ENCODE results near the gene AGXT2. TPM values are rescaled to one million over a fixed set of nuclear protein-coding genes. Genes with fewer than 3 reads are reported as not detected.

Gene AGXT2
- total and polyA plus RNA-seq, 4 donors: 49.4 to 67.9 (median 50.6) TPM

DNA sequence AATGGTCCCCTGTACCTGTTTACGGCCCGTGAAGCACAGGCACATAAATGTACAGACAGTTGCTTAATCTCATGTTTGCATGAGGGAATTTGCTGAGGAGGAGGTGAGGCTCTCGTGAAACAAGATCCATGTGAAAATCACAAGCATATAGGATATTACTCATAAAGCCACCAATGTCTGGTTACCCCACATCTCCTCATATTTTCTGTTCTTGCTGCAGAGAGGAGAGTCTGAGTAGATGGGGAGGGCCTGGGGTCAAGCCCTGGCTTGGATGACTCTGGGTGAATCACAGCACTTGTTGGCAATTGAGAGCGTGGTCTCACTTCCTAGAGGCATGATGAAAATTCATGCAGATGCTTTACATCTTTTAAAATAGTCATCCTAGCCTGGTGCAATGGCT, 975 bp downstream of the AGXT2 start:
- Histone ChIP-seq H3K9me3 (ENCODE audit: control insufficient read depth in 4 of 4, low read length in 3 of 4) (no peaks in the 10 kb centered on the region), H3K9ac (ENCODE audit: low read depth in 1 of 2, low read length in 2 of 2) (peak overlapping the region; percentile 42 to 49), H3K4me1 (ENCODE audit: control insufficient read depth in 4 of 4, insufficient read depth in 4 of 4, low read length in 3 of 4) (peaks cover 8 to 52% (median 41%) of the 10 kb centered on the region in 4 donors), H3K27me3 (ENCODE audit: control insufficient read depth in 4 of 4, insufficient read depth in 4 of 4, low read length in 3 of 4) (no peaks in the 10 kb centered on the region), H3K27ac (ENCODE audit: low read depth in 1 of 2, low read length in 2 of 2) (peak overlapping the region; percentile 4 to 53), H3K4me3 (ENCODE audit: low read depth in 1 of 3, low read length in 3 of 3) (peak overlapping the region; percentile 51 to 85 (median 65)), H3K36me3 (ENCODE audit: control insufficient read depth in 4 of 4, insufficient read depth in 3 of 4, low read depth in 1 of 4, low read length in 3 of 4) (peaks cover 0 to 5% (median 0%) of the 10 kb centered on the region in 4 donors)
- DNase-seq (ENCODE audit: low spot score): no peak
- TF ChIP-seq NR2F2 (IDR thresholded peaks at IDR 0.05): no peak
- TF ChIP-seq, protein P1, sequence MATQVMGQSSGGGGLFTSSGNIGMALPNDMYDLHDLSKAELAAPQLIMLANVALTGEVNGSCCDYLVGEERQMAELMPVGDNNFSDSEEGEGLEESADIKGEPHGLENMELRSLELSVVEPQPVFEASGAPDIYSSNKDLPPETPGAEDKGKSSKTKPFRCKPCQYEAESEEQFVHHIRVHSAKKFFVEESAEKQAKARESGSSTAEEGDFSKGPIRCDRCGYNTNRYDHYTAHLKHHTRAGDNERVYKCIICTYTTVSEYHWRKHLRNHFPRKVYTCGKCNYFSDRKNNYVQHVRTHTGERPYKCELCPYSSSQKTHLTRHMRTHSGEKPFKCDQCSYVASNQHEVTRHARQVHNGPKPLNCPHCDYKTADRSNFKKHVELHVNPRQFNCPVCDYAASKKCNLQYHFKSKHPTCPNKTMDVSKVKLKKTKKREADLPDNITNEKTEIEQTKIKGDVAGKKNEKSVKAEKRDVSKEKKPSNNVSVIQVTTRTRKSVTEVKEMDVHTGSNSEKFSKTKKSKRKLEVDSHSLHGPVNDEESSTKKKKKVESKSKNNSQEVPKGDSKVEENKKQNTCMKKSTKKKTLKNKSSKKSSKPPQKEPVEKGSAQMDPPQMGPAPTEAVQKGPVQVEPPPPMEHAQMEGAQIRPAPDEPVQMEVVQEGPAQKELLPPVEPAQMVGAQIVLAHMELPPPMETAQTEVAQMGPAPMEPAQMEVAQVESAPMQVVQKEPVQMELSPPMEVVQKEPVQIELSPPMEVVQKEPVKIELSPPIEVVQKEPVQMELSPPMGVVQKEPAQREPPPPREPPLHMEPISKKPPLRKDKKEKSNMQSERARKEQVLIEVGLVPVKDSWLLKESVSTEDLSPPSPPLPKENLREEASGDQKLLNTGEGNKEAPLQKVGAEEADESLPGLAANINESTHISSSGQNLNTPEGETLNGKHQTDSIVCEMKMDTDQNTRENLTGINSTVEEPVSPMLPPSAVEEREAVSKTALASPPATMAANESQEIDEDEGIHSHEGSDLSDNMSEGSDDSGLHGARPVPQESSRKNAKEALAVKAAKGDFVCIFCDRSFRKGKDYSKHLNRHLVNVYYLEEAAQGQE (IDR thresholded peaks at IDR 0.05): no peak
- no peak for TF ChIP-seq SP1 (IDR thresholded peaks at IDR 0.05)
- 43% methylated on average over 4 of the region's 4 CpGs for WGBS

DNA sequence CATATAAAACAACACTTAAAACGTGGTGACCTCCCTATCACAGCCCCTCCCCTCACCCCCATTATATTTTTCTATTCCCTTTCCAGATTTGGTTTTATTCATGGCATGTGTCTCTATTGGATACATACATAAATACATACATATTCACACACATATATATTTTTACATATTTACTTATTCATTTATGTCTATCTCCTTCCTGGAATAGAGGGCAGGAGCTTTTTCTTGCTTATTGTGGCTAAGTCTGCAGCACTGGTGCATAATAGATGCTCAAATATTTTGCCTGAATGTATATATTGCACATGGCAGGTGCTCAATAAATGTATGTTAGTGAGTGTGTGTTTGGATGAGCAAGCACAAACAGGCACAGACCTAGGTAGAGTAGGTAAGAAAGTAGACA, 2.5 kb downstream of the AGXT2 start:
- peak overlapping the region in 1 of 3 donors; percentile 35 for H3K4me3 ChIP-seq (ENCODE audit: low read depth in 1 of 3, low read length in 3 of 3)
- H3K9ac ChIP-seq (ENCODE audit: low read depth in 1 of 2, low read length in 2 of 2): no peak overlapping the region
- H3K36me3 ChIP-seq (ENCODE audit: control insufficient read depth in 4 of 4, insufficient read depth in 3 of 4, low read depth in 1 of 4, low read length in 3 of 4): peaks cover 0 to 5% (median 0%) of the 10 kb centered on the region in 4 donors
- H3K4me1 ChIP-seq (ENCODE audit: control insufficient read depth in 4 of 4, insufficient read depth in 4 of 4, low read length in 3 of 4): peaks cover 8 to 46% (median 29%) of the 10 kb centered on the region in 4 donors
- 21% methylated on average over 1 of the region's 1 CpG for WGBS
- H3K9me3 ChIP-seq (ENCODE audit: control insufficient read depth in 4 of 4, low read length in 3 of 4): no peaks in the 10 kb centered on the region
- no peak overlapping the region for H3K27ac ChIP-seq (ENCODE audit: low read depth in 1 of 2, low read length in 2 of 2)
- no peak for DNase-seq (ENCODE audit: low spot score)
- H3K27me3 ChIP-seq (ENCODE audit: control insufficient read depth in 4 of 4, insufficient read depth in 4 of 4, low read length in 3 of 4): no peaks in the 10 kb centered on the region
- TF ChIP-seq RXRA (IDR thresholded peaks at IDR 0.05) (no peak), YY1 (IDR thresholded peaks at IDR 0.05) (no peak), JUND (IDR thresholded peaks at IDR 0.05) (no peak), EGR1 (IDR thresholded peaks at IDR 0.05; ENCODE audit: low read depth in 2 of 2) (no peak), RAD21 (IDR thresholded peaks at IDR 0.05) (no peak), GABPA (IDR thresholded peaks at IDR 0.05 in 1 of 2, conservative IDR thresholded peaks at IDR 0.05 in 1 of 2) (no peak), HNF4G (IDR thresholded peaks at IDR 0.05) (no peak), FOXA1 (IDR thresholded peaks at IDR 0.05) (no peak), NR2F2 (IDR thresholded peaks at IDR 0.05) (no peak), TAF1 (conservative IDR thresholded peaks at IDR 0.05) (no peak)
- TF ChIP-seq, protein P2, sequence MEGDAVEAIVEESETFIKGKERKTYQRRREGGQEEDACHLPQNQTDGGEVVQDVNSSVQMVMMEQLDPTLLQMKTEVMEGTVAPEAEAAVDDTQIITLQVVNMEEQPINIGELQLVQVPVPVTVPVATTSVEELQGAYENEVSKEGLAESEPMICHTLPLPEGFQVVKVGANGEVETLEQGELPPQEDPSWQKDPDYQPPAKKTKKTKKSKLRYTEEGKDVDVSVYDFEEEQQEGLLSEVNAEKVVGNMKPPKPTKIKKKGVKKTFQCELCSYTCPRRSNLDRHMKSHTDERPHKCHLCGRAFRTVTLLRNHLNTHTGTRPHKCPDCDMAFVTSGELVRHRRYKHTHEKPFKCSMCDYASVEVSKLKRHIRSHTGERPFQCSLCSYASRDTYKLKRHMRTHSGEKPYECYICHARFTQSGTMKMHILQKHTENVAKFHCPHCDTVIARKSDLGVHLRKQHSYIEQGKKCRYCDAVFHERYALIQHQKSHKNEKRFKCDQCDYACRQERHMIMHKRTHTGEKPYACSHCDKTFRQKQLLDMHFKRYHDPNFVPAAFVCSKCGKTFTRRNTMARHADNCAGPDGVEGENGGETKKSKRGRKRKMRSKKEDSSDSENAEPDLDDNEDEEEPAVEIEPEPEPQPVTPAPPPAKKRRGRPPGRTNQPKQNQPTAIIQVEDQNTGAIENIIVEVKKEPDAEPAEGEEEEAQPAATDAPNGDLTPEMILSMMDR (IDR thresholded peaks at IDR 0.05; ENCODE audit: low read depth, low read length, missing input control): no peak
- TF ChIP-seq, protein P1 (IDR thresholded peaks at IDR 0.05): no peak
- TF ChIP-seq, protein P3, sequence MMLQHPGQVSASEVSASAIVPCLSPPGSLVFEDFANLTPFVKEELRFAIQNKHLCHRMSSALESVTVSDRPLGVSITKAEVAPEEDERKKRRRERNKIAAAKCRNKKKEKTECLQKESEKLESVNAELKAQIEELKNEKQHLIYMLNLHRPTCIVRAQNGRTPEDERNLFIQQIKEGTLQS (IDR thresholded peaks at IDR 0.05): no peak
- TF ChIP-seq, protein P4, sequence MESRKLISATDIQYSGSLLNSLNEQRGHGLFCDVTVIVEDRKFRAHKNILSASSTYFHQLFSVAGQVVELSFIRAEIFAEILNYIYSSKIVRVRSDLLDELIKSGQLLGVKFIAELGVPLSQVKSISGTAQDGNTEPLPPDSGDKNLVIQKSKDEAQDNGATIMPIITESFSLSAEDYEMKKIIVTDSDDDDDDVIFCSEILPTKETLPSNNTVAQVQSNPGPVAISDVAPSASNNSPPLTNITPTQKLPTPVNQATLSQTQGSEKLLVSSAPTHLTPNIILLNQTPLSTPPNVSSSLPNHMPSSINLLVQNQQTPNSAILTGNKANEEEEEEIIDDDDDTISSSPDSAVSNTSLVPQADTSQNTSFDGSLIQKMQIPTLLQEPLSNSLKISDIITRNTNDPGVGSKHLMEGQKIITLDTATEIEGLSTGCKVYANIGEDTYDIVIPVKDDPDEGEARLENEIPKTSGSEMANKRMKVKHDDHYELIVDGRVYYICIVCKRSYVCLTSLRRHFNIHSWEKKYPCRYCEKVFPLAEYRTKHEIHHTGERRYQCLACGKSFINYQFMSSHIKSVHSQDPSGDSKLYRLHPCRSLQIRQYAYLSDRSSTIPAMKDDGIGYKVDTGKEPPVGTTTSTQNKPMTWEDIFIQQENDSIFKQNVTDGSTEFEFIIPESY (IDR thresholded peaks at IDR 0.05): no peak
